ENCODE data around the gene MRPL48. TPM values are rescaled to one million over a fixed set of nuclear protein-coding genes. Genes with fewer than 3 reads are reported as not detected.

Gene MRPL48
- total RNA-seq, 1 donor = 14.5 TPM

GRCh38 chr11:73812234-73812633 lies 24.6 kb downstream of the MRPL48 start:
- Histone ChIP-seq H3K27ac (ENCODE audit: low read depth, low read length) (no peak overlapping the region), H4K20me1 (ENCODE audit: insufficient read depth, low read length) (no peaks in the 10 kb centered on the region), H3K79me2 (ENCODE audit: insufficient read depth, low read length) (no peaks in the 10 kb centered on the region), H3K4me3 (ENCODE audit: insufficient read depth, low read length) (no peak overlapping the region), H2AFZ (ENCODE audit: low read length) (no peak overlapping the region), H3K9me3 (ENCODE audit: low read depth, low read length) (no peaks in the 10 kb centered on the region), H3K36me3 (ENCODE audit: insufficient read depth, low read length) (no peaks in the 10 kb centered on the region), H3K4me2 (ENCODE audit: insufficient read depth, low read length) (no peak overlapping the region), H3K27me3 (ENCODE audit: insufficient read depth, low read length) (no peaks in the 10 kb centered on the region), H3K4me1 (ENCODE audit: insufficient read depth, low read length) (peaks cover 2% of the 10 kb centered on the region)
- DNase-seq (ENCODE audit: insufficient read length, low spot score, missing footprints) = no peak
- TF ChIP-seq CTCF (IDR thresholded peaks at IDR 0.05; ENCODE audit: extremely low read depth, low read depth, low read length) = no peak

- H3K27me3 ChIP-seq (ENCODE audit: insufficient read depth, low read length) = no peaks in the 10 kb centered on the region
- H4K20me1 ChIP-seq (ENCODE audit: insufficient read depth, low read length) = no peaks in the 10 kb centered on the region
- no peak for DNase-seq (ENCODE audit: insufficient read length, low spot score, missing footprints)
- H2AFZ ChIP-seq (ENCODE audit: low read length) = no peak overlapping the region
- no peaks in the 10 kb centered on the region for H3K9me3 ChIP-seq (ENCODE audit: low read depth, low read length)
- H3K36me3 ChIP-seq (ENCODE audit: insufficient read depth, low read length) = no peaks in the 10 kb centered on the region
- no peaks in the 10 kb centered on the region for H3K79me2 ChIP-seq (ENCODE audit: insufficient read depth, low read length)
- H3K4me2 ChIP-seq (ENCODE audit: insufficient read depth, low read length) = no peak overlapping the region
- no peak for TF ChIP-seq CTCF (IDR thresholded peaks at IDR 0.05; ENCODE audit: extremely low read depth, low read depth, low read length)
- no peak overlapping the region for H3K4me3 ChIP-seq (ENCODE audit: insufficient read depth, low read length)
- peaks cover 6% of the 10 kb centered on the region for H3K4me1 ChIP-seq (ENCODE audit: insufficient read depth, low read length)
- no peak overlapping the region for H3K27ac ChIP-seq (ENCODE audit: low read depth, low read length)
Measured at GRCh38 chr11:73814812-73815211, 27.1 kb downstream of the MRPL48 start.

- Histone ChIP-seq H4K20me1 (ENCODE audit: insufficient read depth, low read length) (no peaks in the 10 kb centered on the region), H3K27ac (ENCODE audit: low read depth, low read length) (no peak overlapping the region), H3K4me1 (ENCODE audit: insufficient read depth, low read length) (peaks cover 6% of the 10 kb centered on the region), H2AFZ (ENCODE audit: low read length) (no peak overlapping the region), H3K4me2 (ENCODE audit: insufficient read depth, low read length) (no peak overlapping the region), H3K9me3 (ENCODE audit: low read depth, low read length) (no peaks in the 10 kb centered on the region), H3K27me3 (ENCODE audit: insufficient read depth, low read length) (no peaks in the 10 kb centered on the region), H3K36me3 (ENCODE audit: insufficient read depth, low read length) (no peaks in the 10 kb centered on the region), H3K4me3 (ENCODE audit: insufficient read depth, low read length) (no peak overlapping the region), H3K79me2 (ENCODE audit: insufficient read depth, low read length) (no peaks in the 10 kb centered on the region)
- no peak for TF ChIP-seq CTCF (IDR thresholded peaks at IDR 0.05; ENCODE audit: extremely low read depth, low read depth, low read length)
- DNase-seq (ENCODE audit: insufficient read length, low spot score, missing footprints) = no peak
Measured at GRCh38 chr11:73818846-73819245, 31.2 kb downstream of the MRPL48 start.

- Histone ChIP-seq H3K79me2 (ENCODE audit: insufficient read depth, low read length) (no peaks in the 10 kb centered on the region), H4K20me1 (ENCODE audit: insufficient read depth, low read length) (no peaks in the 10 kb centered on the region), H2AFZ (ENCODE audit: low read length) (no peak overlapping the region), H3K27ac (ENCODE audit: low read depth, low read length) (no peak overlapping the region), H3K27me3 (ENCODE audit: insufficient read depth, low read length) (no peaks in the 10 kb centered on the region), H3K4me3 (ENCODE audit: insufficient read depth, low read length) (no peak overlapping the region), H3K9me3 (ENCODE audit: low read depth, low read length) (no peaks in the 10 kb centered on the region), H3K4me2 (ENCODE audit: insufficient read depth, low read length) (no peak overlapping the region), H3K4me1 (ENCODE audit: insufficient read depth, low read length) (no peaks in the 10 kb centered on the region), H3K36me3 (ENCODE audit: insufficient read depth, low read length) (no peaks in the 10 kb centered on the region)
- DNase-seq (ENCODE audit: insufficient read length, low spot score, missing footprints) = no peak
- no peak for TF ChIP-seq CTCF (IDR thresholded peaks at IDR 0.05; ENCODE audit: extremely low read depth, low read depth, low read length)
Measured at GRCh38 chr11:73830261-73830660, 42.6 kb downstream of the MRPL48 start.

Data from osteoblast (primary cell).